HS-27A (cell line): ENCODE data around the gene FAM168A.
"Not testable (repeated sequence)": the region's sequence is repeated elsewhere in the genome, so short reads cannot be mapped to it uniquely, and the experiment has no call there.

Experiments used
- DNase-seq: peaks from one replicate; pipeline ENCODE4 v3.0.0-alpha.2; 2012; ENCODE audit warnings: low read depth, missing footprints

FAM168A gene

DNA sequence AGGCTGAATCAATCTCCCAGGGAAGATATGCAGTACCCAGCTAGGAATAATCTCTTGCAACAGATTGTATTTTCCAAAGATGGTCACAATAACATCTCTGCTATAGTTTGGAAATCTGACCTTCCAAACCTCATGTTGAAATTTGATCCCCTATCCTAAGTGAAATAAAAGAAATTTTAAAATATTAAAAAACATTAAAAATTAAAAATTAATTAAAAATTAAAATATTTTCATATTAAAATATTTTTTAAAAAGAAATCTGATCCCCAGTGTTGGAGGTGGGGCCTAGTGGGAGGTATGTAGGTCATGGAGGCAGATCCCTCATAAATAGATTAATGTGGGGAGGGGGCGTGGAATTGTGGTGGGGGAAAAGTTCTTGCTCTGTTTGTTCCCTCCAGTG is 79.7 kb downstream of the FAM168A start:
- no peak for DNase-seq

DNA sequence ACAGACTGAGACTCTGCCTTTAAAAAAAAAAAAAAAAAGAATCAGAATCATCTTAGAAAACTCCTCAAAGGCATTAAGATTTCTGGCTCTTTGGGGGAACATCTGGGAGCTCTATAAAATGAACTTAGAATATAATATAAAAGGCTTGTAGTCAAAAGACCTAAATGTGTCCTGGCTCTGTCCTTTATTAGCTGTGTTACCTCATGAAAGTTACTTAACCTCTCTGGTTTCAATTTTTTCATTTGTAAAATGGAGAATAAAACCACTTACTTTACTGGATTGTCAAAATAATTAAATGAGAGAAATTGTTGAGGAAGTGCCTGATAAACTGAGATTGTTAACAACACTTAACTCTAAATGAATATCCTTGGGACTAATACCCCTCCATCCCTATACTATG is 81.8 kb downstream of the FAM168A start:
- no peak for DNase-seq

DNA sequence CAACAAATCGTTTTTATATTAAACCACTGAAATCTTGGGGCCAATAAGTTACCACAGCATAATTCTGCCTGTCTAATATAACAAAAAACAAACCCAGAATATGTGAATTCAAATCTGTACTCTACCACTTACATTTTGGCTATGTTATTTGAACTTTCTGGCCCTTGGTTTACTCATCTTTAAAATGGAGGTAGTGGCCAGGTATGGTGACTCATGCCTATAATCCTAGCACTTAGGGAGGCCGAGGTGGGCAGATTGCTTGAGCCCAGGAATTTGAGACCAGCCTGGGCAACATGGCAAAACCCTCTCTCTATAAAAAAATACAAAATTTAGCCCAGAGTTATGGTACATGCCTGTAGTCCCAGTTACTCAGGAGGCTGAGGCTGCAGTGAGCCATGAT is 84.2 kb downstream of the FAM168A start:
- no peak for DNase-seq

DNA sequence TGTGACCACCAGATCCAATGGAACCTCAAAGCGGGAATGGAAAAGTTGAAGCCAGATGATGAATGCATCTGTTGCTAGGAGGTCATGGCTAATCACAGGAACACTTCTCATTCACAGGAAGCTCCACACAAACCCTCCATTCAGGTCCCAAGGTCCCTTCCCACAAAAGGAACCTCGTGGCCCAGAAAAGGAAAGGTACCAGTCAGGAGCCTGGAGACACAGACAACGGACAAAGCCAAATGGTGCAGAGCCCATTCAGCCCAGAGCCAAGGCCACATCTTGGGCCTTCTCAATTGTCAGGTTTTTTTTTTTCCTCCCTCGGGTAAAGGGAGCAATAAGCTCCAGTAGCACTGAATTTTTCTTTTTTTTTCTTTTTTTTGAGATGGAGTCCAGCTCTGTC is 87.0 kb downstream of the FAM168A start:
- no peak for DNase-seq

DNA sequence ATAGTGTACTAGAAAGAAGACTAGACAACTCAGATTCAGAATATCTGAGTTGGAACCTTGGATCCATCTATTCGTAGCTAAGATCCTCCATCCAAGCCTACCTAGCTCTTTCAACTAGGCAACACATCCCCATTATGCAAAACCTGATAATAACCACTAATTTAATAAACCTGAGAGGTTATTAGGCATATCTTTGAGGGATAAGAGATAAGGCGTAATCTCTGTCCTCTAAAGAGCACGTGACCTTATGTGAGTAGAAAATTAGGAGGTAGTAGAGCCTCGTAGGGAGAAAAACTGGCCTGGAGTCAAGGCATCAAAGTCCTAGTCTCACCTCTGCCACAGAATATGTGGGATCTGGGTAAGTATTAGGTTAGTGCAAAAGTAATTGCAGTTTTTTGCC is 87.8 kb downstream of the FAM168A start:
- DNase-seq: no peak

DNA sequence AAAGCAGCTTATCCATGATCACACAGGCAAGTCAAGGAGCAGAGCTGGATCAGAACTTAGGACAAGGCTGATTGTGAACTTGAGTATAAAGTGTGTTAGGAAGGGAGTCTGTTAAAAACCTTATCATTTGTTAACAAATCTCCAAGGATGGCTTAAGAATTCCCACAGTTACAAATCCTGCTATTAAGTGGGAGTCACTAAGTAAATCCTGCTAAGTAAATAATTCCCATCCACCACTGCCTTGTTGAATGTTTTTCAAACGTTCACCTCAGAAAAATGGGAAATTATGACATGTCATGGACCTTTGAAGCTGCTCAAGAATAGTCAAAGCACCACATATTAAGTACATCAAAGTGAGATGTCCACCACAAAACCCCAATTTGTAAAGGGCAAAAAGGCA is 88.7 kb downstream of the FAM168A start:
- DNase-seq: no peak

DNA sequence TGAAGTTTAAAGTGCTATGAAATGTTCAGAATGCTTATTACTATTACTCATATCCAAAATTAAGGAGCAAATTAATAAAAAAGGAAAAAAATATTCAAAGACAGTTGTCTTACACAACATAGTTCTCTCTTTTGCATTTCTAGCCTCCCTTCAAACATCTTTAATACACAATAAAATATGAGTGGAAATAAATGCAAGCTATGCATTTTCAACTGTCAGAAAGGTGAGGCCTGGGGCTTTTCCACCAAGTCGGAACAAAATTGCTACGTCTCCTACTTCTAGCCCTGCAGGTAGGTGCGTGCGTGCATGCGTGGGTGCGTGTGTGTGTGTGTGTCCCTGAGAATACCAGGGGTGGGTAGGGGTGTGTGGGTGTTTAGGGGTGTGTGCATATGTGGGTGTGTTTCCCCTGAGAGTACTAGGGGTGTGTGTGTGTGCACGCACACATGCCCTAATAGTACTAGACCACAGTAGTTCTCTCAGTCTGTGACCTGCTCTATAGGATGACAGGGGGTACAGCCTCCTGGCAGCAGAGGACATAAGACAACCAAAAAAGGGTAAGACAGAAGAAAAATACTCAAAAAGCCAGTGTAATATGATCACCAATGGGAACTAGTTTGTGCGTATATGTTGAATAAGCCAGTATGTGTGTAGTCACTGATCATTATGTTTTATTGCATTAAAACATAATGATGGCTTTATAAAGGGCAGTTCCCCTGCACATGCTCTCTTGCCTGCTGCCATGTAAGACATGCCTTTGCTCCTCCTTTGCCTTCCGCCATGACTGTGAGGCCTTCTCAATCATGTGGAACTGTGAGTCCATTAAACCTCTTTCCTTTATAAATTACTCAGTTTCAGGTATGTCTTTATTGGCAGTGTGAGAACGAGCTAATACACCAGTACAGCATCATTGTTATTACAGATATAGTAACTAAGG is 89.4 kb downstream of the FAM168A start:
- DNase-seq: no peak

DNA sequence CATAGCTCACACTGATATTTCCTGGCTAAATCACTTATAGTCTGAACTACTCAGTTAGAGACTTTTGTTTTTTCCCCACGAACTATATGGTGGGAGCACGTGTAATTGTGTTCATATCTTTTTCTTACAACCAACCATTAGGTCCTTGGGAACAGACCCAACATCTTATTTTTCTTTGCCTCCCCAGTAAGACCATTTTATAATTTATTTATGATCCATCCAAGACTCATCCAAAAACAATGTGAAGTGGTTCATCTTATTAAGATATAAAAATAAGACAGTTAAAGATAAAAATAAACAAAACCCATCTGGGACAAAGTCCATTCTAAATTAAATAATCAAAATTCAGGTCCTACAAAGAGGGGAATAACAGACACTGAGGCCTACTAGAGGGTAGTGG is 90.8 kb downstream of the FAM168A start:
- DNase-seq: no peak

DNA sequence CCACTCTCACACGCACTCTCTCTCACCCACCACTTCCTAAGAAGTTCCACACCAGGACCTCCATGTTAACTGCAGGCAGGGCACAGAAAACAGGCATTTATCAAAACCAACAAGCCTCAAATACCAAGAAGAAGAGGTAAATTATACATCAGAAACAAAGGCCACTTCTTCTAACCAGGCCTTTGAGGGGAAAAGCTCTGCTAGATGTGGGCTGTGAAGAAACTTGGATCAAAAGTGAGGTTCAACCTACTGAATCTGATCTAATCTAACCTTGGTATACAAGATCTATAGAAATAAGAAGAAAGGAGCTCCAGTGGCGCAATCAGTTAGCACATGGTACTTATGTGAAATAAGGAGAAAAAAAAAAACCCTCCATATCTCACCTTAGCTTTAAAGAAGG is 91.9 kb downstream of the FAM168A start:
- no peak for DNase-seq

DNA sequence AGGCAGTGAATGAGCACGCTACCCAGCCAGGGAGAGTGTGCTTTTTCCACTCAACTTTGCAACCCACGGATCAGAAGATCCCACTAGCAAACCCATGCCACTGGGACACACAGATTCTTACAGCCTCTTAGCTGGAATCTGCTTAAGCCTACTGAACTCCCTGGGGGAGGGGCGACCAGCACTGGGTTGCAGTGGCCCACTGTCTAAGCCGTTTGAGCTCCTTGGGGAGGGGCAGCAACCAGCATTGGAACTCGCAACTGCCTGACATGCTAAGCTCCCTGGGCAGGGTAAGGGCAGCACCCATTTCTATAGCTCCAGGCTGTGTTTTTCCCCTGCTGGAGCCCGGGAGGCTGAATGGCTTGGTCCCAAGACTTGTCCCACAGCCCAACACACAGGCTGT is 99.6 kb downstream of the FAM168A start:
- no peak for DNase-seq

DNA sequence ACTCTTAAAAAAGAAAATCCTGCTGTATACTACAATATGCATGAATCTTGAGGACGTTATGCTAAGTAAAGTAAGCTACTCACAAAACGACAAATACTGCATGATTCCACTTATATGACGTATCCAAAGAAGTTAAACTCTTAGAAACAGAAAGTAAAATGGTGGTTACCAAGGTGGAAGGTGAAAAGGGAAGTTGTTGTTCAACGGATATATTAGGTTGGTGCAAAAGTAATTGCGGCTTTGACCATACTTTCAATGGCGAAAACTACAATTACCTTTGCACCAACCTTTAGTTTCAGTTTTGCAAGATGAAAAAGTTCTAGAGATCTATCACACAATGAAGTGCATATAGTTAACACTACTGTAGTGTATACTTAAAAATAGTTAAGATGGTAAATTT is 101.8 kb downstream of the FAM168A start:
- no peak for DNase-seq

DNA sequence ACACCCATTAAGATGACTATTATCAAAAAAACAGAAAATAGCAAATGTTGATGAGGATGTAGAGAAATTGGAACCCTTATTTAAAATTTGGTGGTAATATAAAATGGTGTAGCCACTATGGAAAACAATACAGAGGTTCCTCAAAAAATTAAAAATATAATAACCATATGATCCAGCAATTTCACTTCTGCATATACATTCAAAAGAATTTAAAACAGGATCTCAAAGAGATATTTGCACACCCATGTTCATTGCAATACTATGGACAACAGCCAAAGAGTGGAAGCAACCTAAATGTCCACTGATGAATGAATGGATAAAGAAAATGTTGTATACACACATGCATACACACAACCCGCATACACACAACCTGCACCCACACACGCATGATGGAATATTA is 102.2 kb downstream of the FAM168A start:
- no peak for DNase-seq

DNA sequence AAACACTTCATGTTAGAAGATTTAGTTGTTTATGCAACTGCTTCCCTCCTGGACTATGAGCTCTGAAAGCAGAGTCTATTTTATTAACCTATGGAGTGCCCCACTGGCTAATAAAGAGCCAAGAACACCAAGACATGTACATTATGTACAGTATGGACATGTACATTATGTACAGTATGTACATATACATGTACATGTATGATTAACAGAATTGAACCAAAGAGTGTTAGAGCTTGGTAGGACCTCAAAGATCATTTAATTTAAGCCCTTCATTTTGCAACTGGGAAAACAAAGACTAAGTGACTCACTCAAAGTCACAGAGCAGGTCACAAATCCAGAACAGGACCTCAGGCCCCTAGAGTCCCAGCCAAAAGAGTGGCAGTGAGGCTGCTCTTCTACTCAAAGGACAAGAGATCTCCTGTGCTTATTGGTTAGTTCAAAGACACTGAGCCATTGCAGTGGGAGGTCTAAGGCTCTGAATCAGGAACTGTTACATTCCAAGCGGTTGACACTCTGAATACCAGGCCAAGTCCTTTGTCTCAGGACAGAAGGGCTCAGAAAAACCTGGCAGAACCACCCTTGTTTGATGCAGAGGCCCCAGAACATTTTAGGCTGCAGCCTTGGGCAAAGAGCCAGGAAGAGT is 103.8 kb downstream of the FAM168A start:
- DNase-seq: peak; percentile 64

DNA sequence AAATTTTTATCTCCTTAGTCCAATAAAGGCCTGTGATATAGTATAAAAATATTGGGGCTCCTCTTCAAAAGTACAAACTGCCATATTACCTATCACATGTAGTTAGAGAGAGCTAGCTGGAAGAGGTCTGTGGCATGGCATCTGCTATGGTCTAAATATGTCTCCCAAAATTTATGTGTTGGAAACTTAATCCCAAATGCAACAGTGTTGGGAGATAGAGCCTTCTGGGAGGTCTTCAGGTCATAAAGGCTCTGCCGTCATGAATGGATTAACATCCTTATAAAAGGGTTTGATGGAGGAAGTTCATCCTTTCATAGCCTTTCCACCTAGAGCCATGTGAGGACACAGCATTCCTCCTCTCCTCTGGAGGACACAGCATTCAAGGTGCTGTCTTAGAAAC is 116.3 kb downstream of the FAM168A start:
- DNase-seq: no peak

DNA sequence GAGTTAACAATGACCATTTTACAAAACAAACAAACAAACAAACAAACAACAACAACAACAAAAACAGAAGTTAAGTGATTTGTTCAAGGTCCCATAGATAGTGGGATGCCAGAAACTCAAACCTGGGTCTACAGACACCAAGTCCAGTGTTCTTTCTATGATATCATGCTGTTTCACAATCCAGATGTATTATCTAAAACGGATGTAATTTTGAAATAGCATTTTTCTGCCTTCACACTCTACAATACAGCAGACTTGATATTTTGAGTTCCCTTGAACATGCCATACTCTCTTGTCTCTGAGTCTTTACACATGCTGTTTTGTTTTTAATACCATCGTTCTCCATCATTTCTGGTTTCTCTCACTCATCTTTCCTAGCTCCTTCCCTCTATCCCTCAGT is 117.2 kb downstream of the FAM168A start:
- no peak for DNase-seq

DNA sequence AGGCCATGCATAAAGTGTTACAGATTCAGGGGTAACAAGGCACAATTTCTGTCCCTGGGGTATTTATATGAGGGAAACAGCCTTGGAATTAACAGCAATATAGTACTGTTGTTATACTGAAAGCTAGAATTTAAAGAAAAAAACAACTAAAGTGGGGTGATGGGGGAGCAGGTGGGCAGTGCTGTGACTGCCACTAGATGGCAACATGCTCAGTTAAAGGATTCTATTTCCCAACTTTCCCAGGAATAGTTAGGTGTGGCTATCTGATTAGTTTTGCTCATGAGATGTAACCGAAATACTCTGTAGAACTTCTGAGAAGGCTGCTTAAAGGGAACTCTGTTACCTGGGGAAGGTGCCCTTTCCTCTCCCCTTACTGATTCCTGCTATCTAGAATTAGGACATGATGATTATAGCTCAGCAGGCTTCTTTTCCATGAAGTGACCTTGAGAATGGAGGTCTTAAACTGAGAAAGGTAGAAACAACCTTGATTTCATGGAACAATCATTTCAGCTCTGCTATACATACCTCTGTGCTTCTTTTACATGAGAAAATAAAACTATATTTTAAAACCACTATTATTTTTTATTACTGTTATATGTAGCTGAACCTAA is 119.1 kb downstream of the FAM168A start:
- DNase-seq: no peak

DNA sequence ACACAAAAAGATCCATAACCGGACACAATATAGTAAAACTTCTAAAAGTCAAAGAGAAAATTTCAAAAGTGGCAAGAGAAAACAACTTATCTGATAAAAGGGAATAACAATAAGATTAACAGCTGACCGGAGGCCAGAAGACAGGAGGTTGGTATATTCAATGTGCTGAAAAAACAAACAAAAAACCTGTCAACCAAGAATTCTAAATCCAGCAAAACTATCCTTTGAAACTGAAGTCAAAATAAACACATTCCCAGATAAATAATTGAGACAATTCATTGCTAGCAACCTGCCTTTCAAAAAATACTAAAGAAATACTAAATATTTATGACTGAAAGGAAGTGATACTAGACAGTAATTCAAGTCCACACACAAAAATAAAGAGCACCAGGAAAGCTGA is 120.4 kb downstream of the FAM168A start:
- no peak for DNase-seq

DNA sequence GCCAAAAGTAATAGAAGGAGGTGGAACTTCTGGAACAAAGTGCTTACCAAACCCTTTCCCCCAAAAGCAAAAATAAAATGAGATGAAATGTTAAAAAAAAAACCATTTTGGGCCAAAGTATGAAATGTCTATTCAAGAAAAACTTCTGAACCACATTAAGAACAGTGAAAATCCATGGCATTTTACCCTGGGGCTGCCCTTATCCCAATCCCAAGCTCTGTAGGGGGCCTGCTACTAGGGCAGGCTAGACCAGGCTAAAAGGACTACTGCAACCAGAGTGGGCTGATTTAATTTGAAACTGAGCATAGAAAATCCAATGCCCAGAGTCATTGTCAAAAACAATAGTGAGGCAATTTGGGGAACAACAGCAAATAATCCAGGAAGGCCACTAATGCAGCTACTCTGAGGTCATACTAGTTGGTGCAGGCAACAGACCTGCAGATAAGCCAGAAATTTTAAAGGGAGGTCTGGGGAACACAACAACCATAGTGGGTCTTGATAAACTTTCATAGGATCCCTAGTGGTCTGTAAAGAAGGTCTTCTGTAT is 122.3 kb downstream of the FAM168A start:
- no peak for DNase-seq

DNA sequence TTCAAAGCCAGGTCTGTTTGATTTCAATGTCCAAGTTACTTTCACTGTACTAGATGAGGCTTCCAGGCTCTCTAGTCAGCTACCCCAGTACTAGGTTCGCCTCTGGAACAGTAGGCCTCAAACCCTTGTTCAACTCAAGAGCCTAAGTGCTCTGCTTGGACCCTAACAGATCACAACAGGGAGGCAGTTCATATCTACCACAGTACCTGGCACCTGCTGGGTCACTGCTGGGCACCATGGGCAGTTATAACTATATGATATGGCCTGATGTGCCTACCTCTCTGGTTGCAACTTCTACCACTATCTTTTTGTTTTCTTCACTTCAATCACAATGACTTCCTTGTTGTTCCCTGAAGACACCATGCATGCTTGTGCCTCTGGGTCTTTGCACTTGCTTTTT is 124.7 kb downstream of the FAM168A start:
- no peak for DNase-seq

DNA sequence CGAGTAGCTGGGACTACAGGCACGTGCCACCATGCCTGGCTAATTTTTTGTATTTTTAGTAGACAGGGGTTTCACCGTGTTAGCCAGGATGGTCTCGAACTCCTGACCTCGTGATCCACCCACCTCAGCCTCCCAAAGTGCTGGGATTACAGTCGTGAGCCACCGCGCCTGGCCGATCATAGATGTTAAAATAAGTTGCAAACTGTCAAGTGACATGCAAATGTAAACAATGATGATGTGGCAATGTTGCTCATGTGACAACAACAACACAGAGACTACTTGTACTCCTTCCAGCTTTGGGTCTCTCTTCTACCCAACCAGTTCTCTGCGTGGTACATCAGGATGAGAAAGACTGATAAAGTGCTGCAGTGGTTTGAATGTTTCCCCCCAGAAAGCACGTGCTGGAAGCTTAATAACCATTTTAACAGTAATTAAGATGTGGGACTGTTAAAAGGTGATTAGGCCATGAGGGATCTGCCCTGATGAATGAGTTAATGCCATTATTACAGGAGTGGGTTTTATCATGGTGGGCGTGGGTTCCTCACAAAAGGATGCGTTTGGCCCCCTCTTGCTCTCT is 127.8 kb downstream of the FAM168A start:
- DNase-seq: not testable (repeated sequence)

DNA sequence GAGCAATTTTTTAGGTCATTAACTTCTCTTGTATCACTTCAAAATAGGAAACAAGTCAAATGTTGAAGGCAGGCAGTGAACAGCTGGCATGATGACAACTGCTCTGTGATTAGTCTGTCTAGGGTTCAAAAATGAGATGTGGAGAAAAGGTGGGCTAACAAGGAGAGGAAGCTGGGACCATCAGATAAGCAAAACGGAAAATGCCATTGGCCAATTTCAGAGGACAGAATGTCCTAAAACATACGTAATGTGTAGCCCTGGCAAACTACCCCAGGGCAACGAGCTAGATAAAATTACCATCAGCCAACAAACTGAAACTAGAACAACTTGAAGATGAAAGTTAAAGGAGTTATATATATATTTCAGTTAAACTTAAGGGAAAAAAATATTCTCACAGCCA is 128.5 kb downstream of the FAM168A start:
- DNase-seq: no peak

DNA sequence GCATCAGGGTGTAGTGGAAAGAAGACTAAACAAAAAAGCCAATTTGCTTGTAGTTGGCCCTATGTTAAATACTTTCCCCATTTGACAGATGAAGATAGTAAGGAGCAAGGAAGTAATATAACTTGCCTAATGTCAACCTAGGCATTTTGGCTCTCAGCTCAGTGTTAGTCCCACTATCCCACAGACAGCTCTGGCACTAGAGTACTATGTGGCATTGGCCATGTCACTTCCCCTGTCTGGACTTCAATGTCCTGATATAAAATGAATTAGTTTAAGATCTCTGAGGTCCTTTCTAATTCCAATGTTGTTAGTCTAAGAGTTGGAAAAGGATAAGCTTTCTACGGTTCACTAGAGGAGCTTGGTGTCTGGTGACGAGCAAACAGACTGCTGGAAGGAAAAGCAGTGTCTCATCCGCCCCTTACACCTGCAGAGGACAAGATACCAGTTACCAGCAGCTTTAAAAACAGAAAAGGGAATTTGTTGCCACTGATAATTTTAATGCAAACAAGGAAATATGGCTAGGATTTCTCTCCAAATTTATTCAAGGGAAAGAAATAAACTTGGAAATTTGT is 129.2 kb downstream of the FAM168A start:
- no peak for DNase-seq
